NCI-H460 (cell line): ENCODE measurements around the gene CYP4Z1. TPM values are rescaled to one million over a fixed set of nuclear protein-coding genes. Genes with fewer than 3 reads are reported as not detected.

Experiments used
- total RNA-seq: library from RNA; depleted of rRNA; stranded (reverse); fragments of >200 nt; shearing (Covaris generic); gene quantifications from 2 replicates; pipeline ENCODE4 v1.2.3, GENCODE V29; 2014; rRNA removed

Gene CYP4Z1
- total RNA-seq, 1 experiment from 2014 or later, result not detected

Other genes starting within 250 kb of the CYP4Z1 start
- gene CYP4A11, start 125.8 kb upstream of the CYP4Z1 start, total RNA-seq, result not detected in 2 replicates
- 0.25 and 0.63 TPM in 2 replicates for gene CYP4X1, start 43.6 kb upstream of the CYP4Z1 start, total RNA-seq
- not detected in 2 replicates for gene CYP4A22, start 70.2 kb downstream of the CYP4Z1 start, total RNA-seq
- gene PDZK1IP1, start 122.8 kb downstream of the CYP4Z1 start, total RNA-seq, result not detected in 2 replicates
- 0.12 TPM in 1 of 2 replicates, not detected in the other for gene TAL1, start 165.0 kb downstream of the CYP4Z1 start, total RNA-seq
- gene STIL, start 246.9 kb downstream of the CYP4Z1 start, total RNA-seq, result 20.4 and 21.7 TPM in 2 replicates